Measurements from ENCODE around the gene PCDHGA1.
"Not testable (repeated sequence)": the region's sequence is repeated elsewhere in the genome, so short reads cannot be mapped to it uniquely, and the experiment has no call there.

Gene PCDHGA1

GRCh38 chr5:141382469-141383294 lies 52.4 kb downstream of the PCDHGA1 start, which contains the start of gene PCDHGA7:
TSS of gene PCDHGA7 (plus strand) at chr5:141382742. CDS start at chr5:141382900, 158 bp downstream.
- no peak for DNase-seq (ENCODE audit: extremely low read depth in 1 of 2, low read depth in 1 of 2)

GRCh38 chr5:141383345-141383744 lies 53.0 kb downstream of the PCDHGA1 start:
- no peak for DNase-seq (ENCODE audit: extremely low read depth in 1 of 2, low read depth in 1 of 2)

- DNase-seq (ENCODE audit: extremely low read depth in 1 of 2, low read depth in 1 of 2): no peak
Observed at GRCh38 chr5:141384471-141385267, 54.4 kb downstream of the PCDHGA1 start.

GRCh38 chr5:141387557-141388311 lies 57.4 kb downstream of the PCDHGA1 start, which contains the start of gene PCDHGB4:
TSS of gene PCDHGB4 (plus strand) at chr5:141387698. CDS start at chr5:141387885, 187 bp downstream.
- DNase-seq (ENCODE audit: extremely low read depth in 1 of 2, low read depth in 1 of 2): not testable (repeated sequence)

GRCh38 chr5:141388661-141389060 lies 58.3 kb downstream of the PCDHGA1 start:
- DNase-seq (ENCODE audit: extremely low read depth in 1 of 2, low read depth in 1 of 2): no peak

- no peak for DNase-seq (ENCODE audit: extremely low read depth in 1 of 2, low read depth in 1 of 2)
Observed at GRCh38 chr5:141389153-141390042, 59.1 kb downstream of the PCDHGA1 start.

GRCh38 chr5:141392429-141393198 lies 62.3 kb downstream of the PCDHGA1 start, which contains the start of gene PCDHGA8:
TSS of gene PCDHGA8 (plus strand) at chr5:141392633. CDS start at chr5:141392814, 181 bp downstream.
- no peak for DNase-seq (ENCODE audit: extremely low read depth in 1 of 2, low read depth in 1 of 2)

- DNase-seq (ENCODE audit: extremely low read depth in 1 of 2, low read depth in 1 of 2): no peak
Observed at GRCh38 chr5:141393267-141393666, 63.0 kb downstream of the PCDHGA1 start.

GRCh38 chr5:141394401-141395187 lies 64.3 kb downstream of the PCDHGA1 start:
- DNase-seq (ENCODE audit: extremely low read depth in 1 of 2, low read depth in 1 of 2): not testable (repeated sequence)

GRCh38 chr5:141397756-141398551 lies 67.6 kb downstream of the PCDHGA1 start, which contains the start of gene PCDHGB5:
TSS of gene PCDHGB5 (plus strand) at chr5:141397947. CDS start at chr5:141398128, 181 bp downstream.
- DNase-seq (ENCODE audit: extremely low read depth in 1 of 2, low read depth in 1 of 2): not testable (repeated sequence)

- no peak for DNase-seq (ENCODE audit: extremely low read depth in 1 of 2, low read depth in 1 of 2)
Observed at GRCh38 chr5:141398608-141399007, 68.3 kb downstream of the PCDHGA1 start.

GRCh38 chr5:141399555-141400258 lies 69.4 kb downstream of the PCDHGA1 start:
- no peak for DNase-seq (ENCODE audit: extremely low read depth in 1 of 2, low read depth in 1 of 2)

GRCh38 chr5:141402553-141403243 lies 72.4 kb downstream of the PCDHGA1 start, which contains the start of gene PCDHGA9:
TSS of gene PCDHGA9 (plus strand) at chr5:141402778. CDS start at chr5:141402953, 175 bp downstream.
- DNase-seq (ENCODE audit: extremely low read depth in 1 of 2, low read depth in 1 of 2): no peak

- no peak for DNase-seq (ENCODE audit: extremely low read depth in 1 of 2, low read depth in 1 of 2)
Observed at GRCh38 chr5:141403387-141403786, 73.1 kb downstream of the PCDHGA1 start.

GRCh38 chr5:141407790-141408505 lies 77.6 kb downstream of the PCDHGA1 start, which contains the start of gene PCDHGB6:
TSS of gene PCDHGB6 (plus strand) at chr5:141408021. CDS start at chr5:141408203, 182 bp downstream.
- DNase-seq (ENCODE audit: extremely low read depth in 1 of 2, low read depth in 1 of 2): not testable (repeated sequence)

Data from stimulated activated CD8-positive, alpha-beta memory T cell treated with anti-CD3 and anti-CD28 coated beads, Interleukin-7, amount 100 ng/mL, for 48 hours (primary cell).